Coronary artery (tissue), 2 donors: ENCODE data around the gene CLCN6.

ENCODE experiments used
- DNase-seq: peaks from one replicate; pipeline ENCODE4 v3.0.0-alpha.2; 2017; ENCODE audit warnings: low spot score
- H3K27ac ChIP-seq, 2 donors: fragments of 200-600 bp; sonication (generic); one replicate each; pipeline ENCODE4 v1.5.1; 2016 to 2019
- H3K4me3 ChIP-seq: fragments of 200-600 bp; sonication (generic); 2 replicates; pipeline ENCODE4 v1.5.1; 2016; ENCODE audit warnings: mild to moderate bottlenecking, moderate library complexity
- CTCF ChIP-seq: fragments of 200-600 bp; sonication (generic); IDR thresholded peaks from one replicate; pipeline ENCODE4 v1.5.1; 2019; ENCODE audit warnings: antibody characterized with exemption

Gene CLCN6

GRCh38 chr1:11857164-11857851 lies 51.3 kb downstream of the CLCN6 start:
- no peak for TF ChIP-seq CTCF
- no peak overlapping the region for H3K4me3 ChIP-seq

GRCh38 chr1:11858158-11858557 lies 52.2 kb downstream of the CLCN6 start:
- H3K27ac ChIP-seq = no peak overlapping the region
- no peak for TF ChIP-seq CTCF
- H3K4me3 ChIP-seq = no peak overlapping the region
- DNase-seq = no peak

More at GRCh38 chr1:11857164-11857851, 51.3 kb downstream of the CLCN6 start:
- DNase-seq = no peak
- H3K27ac ChIP-seq = no peak overlapping the region

DNA sequence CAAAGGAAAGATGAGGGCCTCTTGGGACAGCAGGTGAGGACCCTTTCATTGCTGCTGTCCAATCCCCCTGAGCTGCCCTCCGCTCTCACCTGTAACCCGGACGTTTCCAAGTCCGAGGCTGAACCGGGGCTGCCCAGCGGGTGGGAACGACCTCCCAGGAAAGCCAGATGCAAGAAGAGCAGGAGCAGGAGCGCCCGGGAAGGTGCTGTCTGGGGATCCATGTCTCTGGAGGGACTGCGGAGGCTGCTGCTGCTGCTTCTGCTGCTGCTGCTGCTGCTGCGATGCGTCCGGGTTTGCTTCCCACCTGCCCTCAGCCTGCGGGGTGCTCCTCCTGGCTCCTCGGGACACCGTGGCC lies 52.6 kb downstream of the CLCN6 start, which contains the start of gene NPPB:
NPPB (minus strand) TSS at position 333 of the 355 bp plus-strand sequence; CDS start at position 221, 112 bp downstream.
- no peak within 1 kb of the TSS for H3K27ac ChIP-seq
- no peak for DNase-seq
- no peak for TF ChIP-seq CTCF
- no peak within 1 kb of the TSS for H3K4me3 ChIP-seq

GRCh38 chr1:11858968-11859871 lies 53.2 kb downstream of the CLCN6 start:
- no peak overlapping the region for H3K4me3 ChIP-seq

GRCh38 chr1:11860083-11860482 lies 54.1 kb downstream of the CLCN6 start:
- H3K27ac ChIP-seq = no peak overlapping the region
- no peak for TF ChIP-seq CTCF
- H3K4me3 ChIP-seq = no peak overlapping the region
- no peak for DNase-seq

More at GRCh38 chr1:11858968-11859871, 53.2 kb downstream of the CLCN6 start:
- no peak overlapping the region for H3K27ac ChIP-seq
- TF ChIP-seq CTCF = no peak
- no peak for DNase-seq

DNA sequence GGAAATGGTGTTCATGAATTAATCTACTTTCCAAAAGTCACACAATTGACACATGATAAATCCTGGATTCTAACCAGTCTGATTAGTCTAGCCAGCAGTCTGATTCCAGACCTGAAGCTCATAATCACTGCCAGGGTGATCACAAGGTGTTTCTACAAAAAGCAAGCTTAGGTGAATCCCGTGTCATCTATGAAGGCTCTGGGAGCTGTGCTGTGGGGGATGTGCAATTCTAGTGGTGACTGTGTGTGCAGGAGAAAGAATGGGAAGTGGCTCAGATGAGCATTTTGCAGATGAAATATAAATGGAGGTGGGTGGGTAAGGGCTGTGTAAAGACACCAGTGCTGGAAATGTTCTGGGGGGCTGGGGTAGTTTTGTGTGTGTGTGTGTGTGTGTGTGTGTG lies 54.6 kb downstream of the CLCN6 start:
- TF ChIP-seq CTCF = no peak
- no peak overlapping the region for H3K4me3 ChIP-seq
- DNase-seq = no peak
- H3K27ac ChIP-seq = no peak overlapping the region
